Measurements from ENCODE around the gene GFOD2. TPM values are rescaled to one million over a fixed set of nuclear protein-coding genes. Genes with fewer than 3 reads are reported as not detected.

GFOD2 gene
- total RNA-seq: 43.7 and 47.5 TPM in 2 replicates
- 36.7 and 38.1 TPM in 2 replicates for polyA plus RNA-seq
- polyA plus RNA-seq (2011; cell fraction: cytosol; rRNA removed): 34.6 and 36.0 TPM in 2 replicates
- 42.1 and 48.6 TPM in 2 replicates for polyA plus RNA-seq (2011; cell fraction: nucleus; rRNA removed)
- 27.2 and 32.5 TPM in 2 replicates for polyA plus RNA-seq (2012)
- 54.9 and 56.1 TPM in 2 replicates for polyA minus RNA-seq
- 8.7 TPM for polyA minus RNA-seq (2011; cell fraction: cytosol; rRNA and poly(A)+ RNA removed)
- 21.7 and 22.4 TPM in 2 replicates for polyA minus RNA-seq (2011; cell fraction: nucleus; rRNA and poly(A)+ RNA removed)
- Bru-seq, nascent RNA: percentile 79 among the genes with signal in this experiment
- percentile 87 among the genes with signal in this experiment for BruChase-seq, experiment 1, labeled RNA remaining after a 6-hour chase
- BruChase-seq, experiment 2, labeled RNA remaining after a 2-hour chase: percentile 86 among the genes with signal in this experiment
- long read RNA-seq, full-length matches to known transcripts: 56 of 60 reads
- long read RNA-seq, partial matches to known transcripts: 0 of 60 reads
- long read RNA-seq, other reads (novel, unspliced or antisense): 4 of 60 reads

GRCh38 chr16:67719048-67719777 is at the start of gene GFOD2:
TSS of gene GFOD2 (minus strand) at chr16:67719316. CDS start at chr16:67685715, 33,601 bp downstream.
- Histone ChIP-seq H3K4me1 (ENCODE audit: control insufficient read depth, extremely low read depth, insufficient read depth, low read length) (peaks cover 23% of the 10 kb centered on the region), H3K27me3 (ENCODE audit: control insufficient read depth in 2 of 2, insufficient read depth in 2 of 2, low read length in 2 of 2) (no peaks in the 10 kb centered on the region), H3K4me2 (ENCODE audit: insufficient read depth, low read length) (peak within 1 kb of the TSS; percentile 89), H3K4me3 (replicated peaks in 1 of 3; ENCODE audit: insufficient read depth in 1 of 3, low read depth in 1 of 3, low read length in 3 of 3) (peak within 1 kb of the TSS; percentile 78 to 93 (median 91)), H3K36me3 (ENCODE audit: control insufficient read depth in 2 of 2, extremely low read depth in 1 of 2, insufficient read depth in 2 of 2, low read length in 2 of 2) (peaks cover 2 to 6% of the 10 kb centered on the region in 2 experiments), H3K27ac (ENCODE audit: insufficient read depth, low read depth, low read length) (peak within 1 kb of the TSS; percentile 81), H3K9me1 (replicated peaks; ENCODE audit: control insufficient read depth, extremely low read depth, insufficient read depth, low read length) (no peaks in the 10 kb centered on the region), H3K9me3 (replicated peaks; ENCODE audit: control insufficient read depth, insufficient read depth, low read length) (no peaks in the 10 kb centered on the region), H3K79me2 (ENCODE audit: control insufficient read depth, insufficient read depth, low read length) (peaks cover 48% of the 10 kb centered on the region), H2AFZ (ENCODE audit: low read depth, low read length) (peak within 1 kb of the TSS; percentile 59), H4K20me1 (replicated peaks; ENCODE audit: control insufficient read depth, extremely low read depth, insufficient read depth, low read length) (peaks cover 8% of the 10 kb centered on the region), H3K9ac (replicated peaks; ENCODE audit: extremely low read depth, insufficient read depth, low read length) (peak within 1 kb of the TSS; percentile 89)
- dilution Hi-C loops (cut with MboI; ENCODE audit: extremely low pct_ligation_motif_present, low sequenced_read_pairs) (no loop called here), intact Hi-C loops (cut with micrococcal nuclease) (loop anchor here (1.0 to 2.0 kb wide), 3 partner anchors 46 to 87 kb away; partner anchors contain the start of genes RANBP10 and TSNAXIP1)
- DNase-seq (ENCODE audit: low read depth, low spot score) (peak; percentile 98), FAIRE-seq (peak; percentile 93)
- no peak for TF ChIP-seq MYC (IDR thresholded peaks at IDR 0.05; ENCODE audit: low read depth, low read length)
- TF ChIP-seq POLR2AphosphoS5 (IDR thresholded peaks at IDR 0.05; ENCODE audit: insufficient read depth, low read depth, low read length): peak; percentile 92
- peak; percentile 97 for TF ChIP-seq POLR2A (IDR thresholded peaks at IDR 0.05; ENCODE audit: low read depth, low read length)
- CTCF ChIA-PET: interaction anchor here (0.5 to 3.7 kb wide), 16 partner anchors 10 to 238 kb away, joined by 3 to 28 read pairs (median 4); partner anchors contain the start of genes ATP6V0D1, RANBP10 and TSNAXIP1
- POLR2A ChIA-PET: interaction anchor here (0.6 to 1.4 kb wide), 6 partner anchors 39 to 88 kb away, joined by 3 to 7 read pairs (median 4); partner anchors contain the start of genes RANBP10 and TSNAXIP1
- BruUV-seq (replicated peaks): no TSS peak

GRCh38 chr16:67767953-67768352 is 48.8 kb upstream of the GFOD2 start:
- H3K36me3 ChIP-seq (ENCODE audit: control insufficient read depth in 2 of 2, extremely low read depth in 1 of 2, insufficient read depth in 2 of 2, low read length in 2 of 2): peaks cover 0 to 2% of the 10 kb centered on the region in 2 experiments
- H2AFZ ChIP-seq (ENCODE audit: low read depth, low read length): no peak overlapping the region
- intact Hi-C loops (cut with micrococcal nuclease): no loop called here
- no TSS peak for BruUV-seq (replicated peaks)
- no peak overlapping the region for H3K9ac ChIP-seq (replicated peaks; ENCODE audit: extremely low read depth, insufficient read depth, low read length)
- TF ChIP-seq CTCF (IDR thresholded peaks at IDR 0.05; ENCODE audit: extremely low read depth in 1 of 2, insufficient read depth in 1 of 2, low read depth in 1 of 2, low read length in 2 of 2) (no peak), JUN (IDR thresholded peaks at IDR 0.05; ENCODE audit: borderline replicate concordance, insufficient read depth, insufficient read length, low read depth) (peak; percentile 36), FOS (IDR thresholded peaks at IDR 0.05; ENCODE audit: borderline replicate concordance, insufficient read depth, low read length) (peak; percentile 40), EZH2 (IDR thresholded peaks at IDR 0.05; ENCODE audit: borderline replicate concordance, low read depth, low read length, severe bottlenecking) (no peak), POLR2AphosphoS5 (IDR thresholded peaks at IDR 0.05; ENCODE audit: insufficient read depth, low read depth, low read length) (no peak), POLR2A (IDR thresholded peaks at IDR 0.05; ENCODE audit: low read depth, low read length) (no peak), MAX (IDR thresholded peaks at IDR 0.05; ENCODE audit: insufficient read depth, insufficient read length) (no peak)
- no peaks in the 10 kb centered on the region for H3K79me2 ChIP-seq (ENCODE audit: control insufficient read depth, insufficient read depth, low read length)
- ChIA-PET POLR2A (interaction anchor here (0.6 kb wide), 1 partner anchor 39 kb away, joined by 3 read pairs; the partner anchor contains the start of genes RANBP10 and TSNAXIP1), CTCF (interaction anchor here (0.7 to 2.1 kb wide), 3 partner anchors 48 to 254 kb away, joined by 3 to 9 read pairs (median 3); no protein-coding TSS in a partner anchor)
- DNase-seq (ENCODE audit: low read depth, low spot score) (no peak), FAIRE-seq (peak; percentile 68)
- H3K4me1 ChIP-seq (ENCODE audit: control insufficient read depth, extremely low read depth, insufficient read depth, low read length): peaks cover 42% of the 10 kb centered on the region
- no peak overlapping the region for H3K4me3 ChIP-seq (replicated peaks in 1 of 3; ENCODE audit: insufficient read depth in 1 of 3, low read depth in 1 of 3, low read length in 3 of 3)
- dilution Hi-C loops (cut with MboI; ENCODE audit: extremely low pct_ligation_motif_present, low sequenced_read_pairs): no loop called here
- no peak overlapping the region for H3K27ac ChIP-seq (ENCODE audit: insufficient read depth, low read depth, low read length)
- H4K20me1 ChIP-seq (replicated peaks; ENCODE audit: control insufficient read depth, extremely low read depth, insufficient read depth, low read length): no peaks in the 10 kb centered on the region
- no peaks in the 10 kb centered on the region for H3K9me3 ChIP-seq (replicated peaks; ENCODE audit: control insufficient read depth, insufficient read depth, low read length)
- no peaks in the 10 kb centered on the region for H3K9me1 ChIP-seq (replicated peaks; ENCODE audit: control insufficient read depth, extremely low read depth, insufficient read depth, low read length)
- H3K27me3 ChIP-seq (ENCODE audit: control insufficient read depth in 2 of 2, insufficient read depth in 2 of 2, low read length in 2 of 2): no peaks in the 10 kb centered on the region
- H3K4me2 ChIP-seq (ENCODE audit: insufficient read depth, low read length): no peak overlapping the region
